ENCODE measurements around the gene DNM3. TPM values are rescaled to one million over a fixed set of nuclear protein-coding genes. Genes with fewer than 3 reads are reported as not detected.

The DNM3 gene
- total and polyA plus RNA-seq, 4 donors: 2.1 to 16.3 (median 5.6) TPM

- Histone ChIP-seq H3K4me1 (ENCODE audit: control insufficient read depth in 5 of 5, insufficient read depth in 5 of 5, low read length in 5 of 5) (peaks cover 0 to 19% (median 2%) of the 10 kb centered on the region in 5 donors), H3K36me3 (ENCODE audit: control insufficient read depth in 4 of 4, insufficient read depth in 4 of 4, low read length in 4 of 4) (no peaks in the 10 kb centered on the region), H3K9me3 (ENCODE audit: control insufficient read depth in 4 of 4, insufficient read depth in 3 of 4, low read length in 3 of 4) (peaks cover 0 to 11% (median 1%) of the 10 kb centered on the region in 4 donors), H3K27ac (ENCODE audit: low read depth in 1 of 2, low read length in 1 of 2) (no peak overlapping the region), H3K9ac (ENCODE audit: insufficient read depth in 1 of 2, low read length in 2 of 2) (no peak overlapping the region), H3K27me3 (ENCODE audit: control insufficient read depth in 3 of 3, insufficient read depth in 3 of 3, low read length in 2 of 3) (no peaks in the 10 kb centered on the region), H3K4me3 (no peak overlapping the region)
- DNase-seq (peak; percentile 74 to 93 (median 86)), ATAC-seq (ENCODE audit: insufficient read depth, low FRiP score) (no peak)
- TF ChIP-seq CTCF (IDR thresholded peaks at IDR 0.05; ENCODE audit: control extremely low read depth, extremely low read depth): no peak
- 58 to 70% methylated on average over 8 of the region's 8 CpGs for WGBS, 2 donors
These were observed 362.0 kb downstream of the DNM3 start for GRCh38 chr1:172203135-172203823.

- H3K27ac ChIP-seq (ENCODE audit: low read depth in 1 of 2, low read length in 1 of 2): no peak overlapping the region
- H3K9ac ChIP-seq (ENCODE audit: insufficient read depth in 1 of 2, low read length in 2 of 2): no peak overlapping the region
- H3K9me3 ChIP-seq (ENCODE audit: control insufficient read depth in 4 of 4, insufficient read depth in 3 of 4, low read length in 3 of 4): peaks cover 0 to 8% (median 1%) of the 10 kb centered on the region in 4 donors
- ATAC-seq (ENCODE audit: insufficient read depth, low FRiP score): no peak
- no peaks in the 10 kb centered on the region for H3K27me3 ChIP-seq (ENCODE audit: control insufficient read depth in 3 of 3, insufficient read depth in 3 of 3, low read length in 2 of 3)
- no peak for TF ChIP-seq CTCF (IDR thresholded peaks at IDR 0.05; ENCODE audit: control extremely low read depth, extremely low read depth)
- H3K4me1 ChIP-seq (ENCODE audit: control insufficient read depth in 5 of 5, insufficient read depth in 5 of 5, low read length in 5 of 5): peaks cover 0 to 19% (median 2%) of the 10 kb centered on the region in 5 donors
- DNase-seq: no peak
- no peaks in the 10 kb centered on the region for H3K36me3 ChIP-seq (ENCODE audit: control insufficient read depth in 4 of 4, insufficient read depth in 4 of 4, low read length in 4 of 4)
- no peak overlapping the region for H3K4me3 ChIP-seq
These were observed 362.6 kb downstream of the DNM3 start for GRCh38 chr1:172203902-172204301.

- Histone ChIP-seq H3K4me1 (ENCODE audit: control insufficient read depth in 5 of 5, insufficient read depth in 5 of 5, low read length in 5 of 5) (peaks cover 0 to 31% (median 2%) of the 10 kb centered on the region in 5 donors), H3K9me3 (ENCODE audit: control insufficient read depth in 4 of 4, insufficient read depth in 3 of 4, low read length in 3 of 4) (peaks cover 0 to 3% (median 0%) of the 10 kb centered on the region in 4 donors), H3K4me3 (no peak overlapping the region), H3K36me3 (ENCODE audit: control insufficient read depth in 4 of 4, insufficient read depth in 4 of 4, low read length in 4 of 4) (no peaks in the 10 kb centered on the region), H3K27me3 (ENCODE audit: control insufficient read depth in 3 of 3, insufficient read depth in 3 of 3, low read length in 2 of 3) (no peaks in the 10 kb centered on the region), H3K9ac (ENCODE audit: insufficient read depth in 1 of 2, low read length in 2 of 2) (no peak overlapping the region), H3K27ac (ENCODE audit: low read depth in 1 of 2, low read length in 1 of 2) (no peak overlapping the region)
- TF ChIP-seq CTCF (IDR thresholded peaks at IDR 0.05; ENCODE audit: control extremely low read depth, extremely low read depth): no peak
- ATAC-seq (ENCODE audit: insufficient read depth, low FRiP score) (no peak), DNase-seq (no peak)
These were observed 365.0 kb downstream of the DNM3 start for GRCh38 chr1:172206256-172206655.

- WGBS, 2 donors: 94 to 96% methylated on average over 4 of the region's 4 CpGs
- DNase-seq (no peak), ATAC-seq (ENCODE audit: insufficient read depth, low FRiP score) (no peak)
- Histone ChIP-seq H3K4me1 (ENCODE audit: control insufficient read depth in 5 of 5, insufficient read depth in 5 of 5, low read length in 5 of 5) (peaks cover 0 to 23% (median 0%) of the 10 kb centered on the region in 5 donors), H3K9me3 (ENCODE audit: control insufficient read depth in 4 of 4, insufficient read depth in 3 of 4, low read length in 3 of 4) (peaks cover 0 to 3% (median under 1%) of the 10 kb centered on the region in 4 donors), H3K4me3 (no peak overlapping the region), H3K27ac (ENCODE audit: low read depth in 1 of 2, low read length in 1 of 2) (no peak overlapping the region), H3K36me3 (ENCODE audit: control insufficient read depth in 4 of 4, insufficient read depth in 4 of 4, low read length in 4 of 4) (no peaks in the 10 kb centered on the region), H3K27me3 (ENCODE audit: control insufficient read depth in 3 of 3, insufficient read depth in 3 of 3, low read length in 2 of 3) (no peaks in the 10 kb centered on the region), H3K9ac (ENCODE audit: insufficient read depth in 1 of 2, low read length in 2 of 2) (no peak overlapping the region)
- no peak for TF ChIP-seq CTCF (IDR thresholded peaks at IDR 0.05; ENCODE audit: control extremely low read depth, extremely low read depth)
These were observed 367.3 kb downstream of the DNM3 start for GRCh38 chr1:172208635-172209034.

Data from lung (tissue), 12 donors.